Posterior cingulate gyrus (tissue), 11 donors: Measurements from ENCODE around the gene SLC44A2.
A peak's percentile ranks its signal among the peaks of the same experiment; 100 is the strongest.
"Not testable (repeated sequence)": the region's sequence is repeated elsewhere in the genome, so short reads cannot be mapped to it uniquely, and the experiment has no call there.

ENCODE experiments used
- DNase-seq, 10 donors: peaks; one replicate each; pipeline versions ENCODE4 v3.0.0 to v3.0.0-alpha.2; 2020 to 2021; ENCODE audit warnings: mixed read lengths in 3 of 10
- intact Hi-C: fragments of 100-400 bp; cut with DNase I; formaldehyde crosslinking; loops from one replicate; pipeline ENCODE4 v1.15.1; 2023

SLC44A2 gene

GRCh38 chr19:10644260-10645007 lies 19.1 kb downstream of the SLC44A2 start:
- peak; percentile 70 to 98 (median 86) for DNase-seq
- intact Hi-C loops: loop anchor here (1.0 kb wide), 1 partner anchor 63 kb away; no protein-coding TSS in a partner anchor

DNA sequence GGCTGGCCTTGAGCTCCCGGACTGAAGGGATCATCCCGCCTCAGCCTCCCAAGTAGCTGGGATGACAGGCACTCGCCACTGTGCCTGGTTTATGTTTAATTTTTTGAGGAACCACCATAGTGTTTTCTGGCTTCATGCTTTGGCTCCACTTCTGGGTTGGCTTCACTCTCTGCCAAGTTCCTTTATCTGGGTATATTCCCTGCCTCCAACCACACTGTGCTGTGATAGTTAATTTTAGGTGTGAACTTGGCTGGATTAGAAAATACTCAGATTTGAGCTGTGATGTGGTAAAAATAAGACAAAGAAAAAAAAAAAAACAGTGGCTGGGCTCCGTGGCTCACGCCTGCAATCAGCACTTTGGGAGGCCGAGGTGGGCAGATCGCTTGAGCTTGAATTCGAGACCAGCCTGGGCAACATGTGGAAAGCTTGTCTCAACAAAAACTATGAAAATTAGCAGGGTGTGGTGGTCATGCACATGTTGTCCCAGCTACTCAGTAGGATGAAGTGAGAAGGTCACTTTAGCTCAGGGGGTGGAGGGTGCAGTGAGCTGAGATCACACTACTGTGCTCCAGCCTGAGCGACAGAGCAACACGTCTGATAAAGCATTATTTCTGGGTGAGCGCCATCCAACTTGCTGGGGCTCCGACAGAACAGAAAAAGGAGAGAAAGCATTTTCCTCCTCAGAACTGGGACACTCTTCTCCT lies 21.3 kb downstream of the SLC44A2 start:
- intact Hi-C loops: no loop called here
- DNase-seq: peak in 2 of 10 donors; percentile 10 to 87

DNA sequence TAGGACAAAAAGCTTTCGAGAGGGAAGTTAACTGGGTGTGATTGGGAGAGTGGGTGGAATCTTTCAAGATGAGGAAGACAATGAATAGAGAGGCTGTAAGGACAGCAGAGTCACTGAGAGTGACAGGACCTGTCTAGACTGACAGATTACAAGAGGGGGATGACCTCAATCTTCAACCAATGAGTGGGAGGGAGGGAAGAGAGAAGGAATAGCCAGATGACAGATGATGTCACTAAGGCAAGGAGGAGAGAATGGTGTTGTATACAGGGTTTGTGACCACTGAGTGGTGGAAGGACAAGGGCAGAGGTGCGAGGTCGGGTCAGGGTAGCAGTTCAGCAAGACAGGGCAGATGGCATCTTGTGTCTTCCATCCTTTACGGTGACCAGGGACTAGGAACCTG lies 23.0 kb downstream of the SLC44A2 start:
- no peak for DNase-seq
- intact Hi-C loops: no loop called here

DNA sequence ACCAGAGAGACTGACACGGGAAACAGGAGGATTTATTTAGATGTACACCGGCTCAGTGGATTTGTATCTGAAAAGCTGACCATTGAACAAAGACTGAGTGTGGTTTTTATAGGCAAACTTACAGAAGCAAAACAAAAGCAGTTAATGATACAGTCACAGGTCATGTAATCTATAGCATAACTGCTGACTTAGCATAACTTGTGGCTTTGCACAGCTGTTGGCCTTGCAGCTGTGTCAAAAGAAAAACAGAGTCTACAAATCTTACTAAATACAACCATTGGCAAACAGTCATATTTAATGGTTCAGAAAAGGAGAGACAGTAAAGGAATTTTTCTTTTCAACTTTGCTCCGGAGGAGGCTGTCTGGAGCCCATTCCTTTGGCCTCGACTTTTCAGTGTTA lies 26.5 kb downstream of the SLC44A2 start:
- DNase-seq: no peak
- intact Hi-C loops: loop anchor here (5.0 to 10.0 kb wide), 2 partner anchors 85 to 147 kb away; partner anchors contain the start of genes CDKN2D, KEAP1 and KRI1

DNA sequence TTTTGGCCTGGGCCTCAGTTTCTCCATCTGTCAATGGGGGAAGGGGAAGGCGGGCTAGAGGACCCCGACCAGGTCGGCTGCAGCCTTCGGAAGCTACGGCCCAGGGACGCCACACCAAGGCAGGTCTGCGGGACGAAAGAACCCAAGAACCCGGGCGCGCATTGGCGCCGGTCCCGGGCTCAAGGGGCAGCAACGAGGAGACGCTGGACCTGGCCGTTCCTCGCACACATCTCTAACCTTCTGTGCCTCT lies 28.1 kb downstream of the SLC44A2 start:
- DNase-seq: no peak
- intact Hi-C loops: loop anchor here (5.0 to 10.0 kb wide), 2 partner anchors 86 to 149 kb away; partner anchors contain the start of genes CDKN2D, KEAP1 and KRI1

DNA sequence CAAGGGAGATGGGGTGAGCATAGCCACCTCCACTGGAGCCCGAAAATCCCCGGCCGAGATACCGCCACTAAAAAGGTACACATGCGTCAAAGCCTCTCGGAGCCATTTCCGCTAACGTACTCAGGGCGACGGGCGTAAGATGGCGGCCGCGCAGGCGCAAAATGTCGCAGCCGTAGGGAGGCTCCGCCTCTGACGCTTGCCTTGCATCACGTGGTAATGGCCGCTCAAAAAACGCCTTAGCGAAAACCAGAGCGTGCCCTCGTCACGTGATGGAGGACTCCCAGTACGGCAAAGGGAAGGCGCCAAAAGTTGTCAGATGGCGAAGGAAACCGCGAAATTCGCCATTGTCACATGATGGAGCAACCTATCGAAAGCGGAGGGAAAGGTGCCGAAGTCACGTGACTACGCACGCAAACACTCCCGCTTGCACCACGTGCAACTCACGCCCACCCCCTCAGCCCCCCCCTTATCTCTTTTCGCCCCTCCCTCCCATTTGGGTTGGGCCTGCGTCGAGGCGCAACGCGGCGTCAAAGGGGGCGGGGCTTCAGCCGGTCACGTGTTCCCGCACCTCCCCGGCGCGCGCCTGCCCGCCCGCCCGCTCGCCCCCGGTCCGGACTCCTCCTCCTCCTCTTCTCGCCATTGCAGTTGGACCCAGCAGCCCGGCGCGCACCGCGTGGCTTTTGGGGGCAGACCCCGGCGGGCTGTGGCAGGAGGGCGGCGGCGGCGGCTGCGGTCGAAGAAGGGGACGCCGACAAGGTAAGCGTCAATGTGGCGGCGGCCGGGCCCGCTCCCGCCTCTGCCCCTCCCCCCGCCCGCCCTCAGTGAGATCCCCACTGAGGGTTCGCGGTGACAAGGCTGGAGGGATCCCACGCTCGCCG lies 28.6 kb downstream of the SLC44A2 start, which contains the start of gene ILF3:
ILF3 (plus strand) TSS at position 615 of the 878 bp plus-strand sequence. CDS start 16,260 bp downstream, outside the sequence.
- DNase-seq: peak; percentile 97 to 100 (median 98)
- intact Hi-C loops: loop anchor here (2.0 to 10.0 kb wide), 3 partner anchors 47 to 149 kb away; partner anchors contain the start of genes CDKN2D, KEAP1, KRI1 and QTRT1

- peak in 4 of 10 donors; percentile 27 to 87 (median 54) for DNase-seq
- intact Hi-C loops: loop anchor here (2.0 to 10.0 kb wide), 3 partner anchors 46 to 150 kb away; partner anchors contain the start of genes CDKN2D, KEAP1, KRI1 and QTRT1
Observed at GRCh38 chr19:10654610-10655456, 29.5 kb downstream of the SLC44A2 start.

DNA sequence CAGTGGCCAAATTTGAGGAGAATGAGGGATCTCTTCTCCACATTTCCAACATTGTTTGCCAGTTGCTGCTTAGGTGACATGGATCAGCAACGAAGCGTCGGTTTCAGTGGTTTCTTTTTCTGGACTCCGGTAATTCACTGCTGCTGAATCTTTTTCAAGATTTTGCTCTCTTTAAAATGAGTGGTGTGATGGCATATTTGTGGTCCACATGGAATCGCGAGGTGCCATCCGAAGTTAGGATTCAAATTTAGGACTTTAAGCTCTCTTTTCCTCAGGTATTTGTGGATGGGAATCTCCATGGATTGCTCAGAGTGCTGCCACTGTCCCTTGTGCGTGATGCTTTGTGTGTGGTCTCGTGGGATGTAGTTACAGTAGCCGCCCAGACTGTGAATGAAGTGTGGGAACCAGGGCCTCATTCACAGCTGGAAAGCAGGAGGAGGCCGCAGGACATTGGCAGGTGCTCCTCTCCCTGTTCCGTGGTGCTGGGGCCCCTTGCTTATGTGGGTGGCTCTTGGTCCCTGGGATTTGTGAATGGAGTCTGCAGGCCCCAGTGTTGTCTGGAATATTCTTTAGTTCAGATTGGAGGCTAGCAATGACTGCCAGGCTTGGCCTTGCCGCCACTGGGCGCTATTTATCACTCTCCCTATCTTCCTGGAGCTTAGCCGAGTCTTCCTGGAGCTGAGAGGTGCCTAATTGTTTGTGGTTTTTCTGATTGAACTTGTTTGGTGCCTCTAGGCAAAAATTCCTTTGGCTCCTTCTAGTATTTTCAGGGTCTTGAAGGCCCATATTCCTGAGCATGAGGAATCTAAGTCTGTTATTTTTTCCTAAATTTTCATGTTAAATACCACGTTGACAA lies 30.3 kb downstream of the SLC44A2 start:
- intact Hi-C loops: loop anchor here (2.0 to 10.0 kb wide), 2 partner anchors 45 to 151 kb away; partner anchors contain the start of genes KEAP1 and QTRT1
- DNase-seq: no peak

DNA sequence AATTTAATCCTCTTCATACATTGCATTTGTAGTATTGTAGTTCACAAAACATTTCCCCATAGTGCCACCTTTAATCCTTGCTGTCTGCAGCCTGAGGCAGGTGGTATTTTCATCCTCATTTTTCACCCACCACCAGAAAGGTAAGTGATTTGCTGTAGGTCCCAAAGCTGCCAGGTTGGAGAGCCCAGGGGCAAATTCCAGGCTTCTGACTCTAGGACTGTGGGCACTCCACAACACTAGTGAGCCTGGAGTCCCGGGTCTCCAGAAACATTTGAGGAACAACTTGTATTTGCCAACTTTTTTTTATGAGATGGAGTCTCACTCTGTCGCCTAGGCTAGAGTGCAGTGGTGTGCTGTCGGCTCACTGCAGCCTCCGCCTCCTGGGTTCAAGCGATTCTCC lies 35.0 kb downstream of the SLC44A2 start:
- no peak for DNase-seq
- intact Hi-C loops: no loop called here

DNA sequence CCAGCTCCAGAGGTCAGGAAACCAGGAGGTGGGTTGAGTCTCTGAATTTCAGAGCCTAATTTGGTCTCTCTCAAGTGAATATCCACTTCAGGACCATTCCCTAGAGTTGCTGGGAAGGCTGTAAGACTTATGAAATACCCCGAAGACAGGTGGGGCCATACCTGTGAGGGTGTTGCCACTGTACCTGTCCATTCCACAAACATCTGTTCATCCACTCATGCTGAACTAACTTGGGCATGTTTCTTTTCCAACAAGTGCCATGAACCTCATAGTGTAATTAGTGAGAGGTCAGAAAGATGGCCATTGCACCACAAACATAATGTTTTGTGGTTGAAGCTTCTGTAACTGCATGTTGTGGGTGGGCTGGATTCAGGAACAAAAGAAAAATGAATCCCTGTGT lies 36.6 kb downstream of the SLC44A2 start:
- intact Hi-C loops: no loop called here
- no peak for DNase-seq

DNA sequence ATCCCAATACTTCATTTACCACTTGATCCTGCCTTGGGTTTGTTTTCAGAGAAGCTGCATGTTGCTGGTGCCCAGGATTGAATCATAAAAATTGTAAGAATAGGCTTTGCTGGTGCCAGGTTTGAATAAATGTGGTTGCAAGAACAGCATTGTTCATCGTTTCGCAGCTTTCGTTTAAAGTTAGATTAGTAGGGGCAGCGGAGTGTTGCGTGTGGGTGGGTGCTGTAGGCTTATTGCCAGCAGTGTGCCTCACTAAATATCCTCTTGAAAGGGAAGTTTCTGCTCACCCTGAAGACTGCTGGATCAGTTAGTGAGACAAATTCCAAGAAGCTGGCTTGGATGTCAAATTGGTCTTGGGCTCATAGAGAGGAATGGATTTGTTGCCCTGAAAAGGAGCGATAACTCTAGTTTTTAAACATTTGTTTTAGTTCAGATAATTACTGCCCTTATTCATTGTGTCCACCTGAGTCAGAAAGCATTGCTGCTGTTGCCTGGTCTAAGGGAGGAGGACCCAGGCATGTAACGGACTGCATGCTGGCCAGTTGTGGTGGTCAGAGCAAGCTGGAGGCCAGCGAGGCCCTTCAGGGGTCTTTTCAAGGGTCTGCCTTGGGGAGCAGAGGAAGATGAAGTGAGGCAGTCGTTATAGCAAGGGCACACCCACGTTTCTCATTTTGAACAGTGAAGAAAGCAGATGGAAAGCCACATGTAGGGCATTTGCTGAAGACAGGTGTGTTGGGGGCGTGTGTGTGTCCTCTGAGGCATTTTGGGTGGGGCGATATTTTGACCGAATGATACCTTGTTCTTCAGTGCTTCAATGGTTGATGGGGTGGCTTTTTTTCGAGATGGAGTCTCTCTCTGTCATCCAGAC lies 37.3 kb downstream of the SLC44A2 start:
- DNase-seq: peak in 1 of 10 donors; percentile 37
- intact Hi-C loops: no loop called here

DNA sequence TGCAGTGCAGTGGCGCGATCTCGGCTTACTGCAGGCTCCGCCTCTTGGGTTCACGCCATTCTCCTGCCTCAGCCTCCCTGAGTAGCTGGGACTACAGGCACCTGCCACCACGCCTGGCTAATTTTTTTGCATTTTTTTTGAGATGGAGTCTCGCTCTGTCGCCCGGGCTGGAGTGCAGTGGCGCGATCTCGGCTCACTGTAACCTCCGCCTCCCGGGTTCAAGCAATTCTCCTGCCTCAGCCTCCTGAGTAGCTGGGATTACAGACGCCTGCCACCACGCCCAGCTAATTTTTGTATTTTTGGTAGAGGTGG lies 37.9 kb downstream of the SLC44A2 start:
- intact Hi-C loops, DNase-seq: not testable (repeated sequence)

- peak in 1 of 10 donors; percentile 33 for DNase-seq
- intact Hi-C loops: no loop called here
Observed at GRCh38 chr19:10667867-10668266, 42.5 kb downstream of the SLC44A2 start.

DNA sequence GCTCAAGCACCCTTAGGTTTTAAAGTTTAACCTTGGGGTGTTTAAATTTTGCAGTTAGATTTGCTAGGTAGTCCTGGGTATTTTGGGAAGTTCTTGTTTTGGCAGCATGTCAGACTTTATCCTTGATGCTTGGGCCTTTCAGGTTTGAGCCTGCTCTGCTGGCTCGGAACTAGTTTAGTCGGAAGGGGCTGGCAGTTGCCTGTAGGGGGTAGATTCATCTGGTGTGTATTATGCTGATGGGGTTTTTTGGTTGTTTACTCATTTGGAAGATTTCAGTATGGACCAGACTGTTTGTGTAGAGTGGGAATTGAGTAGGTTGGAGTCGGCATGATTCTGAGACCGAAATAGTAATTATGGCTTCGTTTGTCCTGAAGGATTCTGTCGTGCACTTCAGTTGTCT lies 43.9 kb downstream of the SLC44A2 start:
- peak in 1 of 10 donors; percentile 20 for DNase-seq
- intact Hi-C loops: no loop called here

DNA sequence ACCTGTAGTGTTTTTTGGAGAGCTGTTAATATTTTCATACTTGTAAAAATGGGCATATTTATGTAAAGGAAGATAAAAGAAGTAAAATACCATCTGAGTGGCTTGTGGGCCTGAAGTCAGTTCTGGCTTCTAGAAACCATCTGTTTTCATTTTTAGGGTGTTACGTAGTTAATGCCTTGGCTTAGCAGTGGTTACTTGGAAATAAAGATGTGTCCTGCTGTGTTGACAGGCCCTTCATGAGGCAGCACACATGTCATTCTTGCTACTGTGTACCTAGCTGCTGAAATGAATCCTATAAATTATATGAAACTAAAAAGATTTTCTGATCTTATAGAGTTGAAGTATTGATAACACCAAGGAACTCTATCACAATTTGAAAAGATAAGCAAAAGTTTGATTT lies 44.8 kb downstream of the SLC44A2 start:
- DNase-seq: no peak
- intact Hi-C loops: no loop called here

- intact Hi-C loops: no loop called here
- DNase-seq: peak in 1 of 10 donors; percentile 66
Observed at GRCh38 chr19:10670876-10671804, 45.8 kb downstream of the SLC44A2 start.

GRCh38 chr19:10671922-10672321 lies 46.6 kb downstream of the SLC44A2 start:
- intact Hi-C loops: not testable (repeated sequence)
- peak in 1 of 10 donors; percentile 20 for DNase-seq
